A549 (cell line): Measurements from ENCODE around the gene P2RX4.

Experiments
- POLR2A ChIP-seq: IDR thresholded peaks from 2 replicates; pipeline ENCODE4 v1.6.1; 2012; ENCODE audit warnings: mild to moderate bottlenecking, low read length
- RCOR1 ChIP-seq: fragments of 150-350 bp; IDR thresholded peaks from 2 replicates; pipeline ENCODE4 v1.6.1; 2014; ENCODE audit warnings: antibody characterized with exemption, low read length, low read depth
- TP53 ChIP-seq: fragments of 250-450 bp; sonication (Bioruptor Pico); IDR thresholded peaks from 2 replicates; pipeline ENCODE4 v1.5.0; 2021; ENCODE audit warnings: mild to moderate bottlenecking, moderate library complexity
- ZSCAN20 ChIP-seq: fragments of 250-450 bp; sonication (Bioruptor Pico); IDR thresholded peaks from 2 replicates; pipeline ENCODE4 v1.8.0; 2022; ENCODE audit warnings: mild to moderate bottlenecking, moderate library complexity
- TF ChIP-seq, protein P1 (sequence below): fragments of >200 bp; sonication (Bioruptor Twin); formaldehyde crosslinking; IDR thresholded peaks from 3 replicates; pipeline ENCODE4 v1.5.1; 2016

DNA sequence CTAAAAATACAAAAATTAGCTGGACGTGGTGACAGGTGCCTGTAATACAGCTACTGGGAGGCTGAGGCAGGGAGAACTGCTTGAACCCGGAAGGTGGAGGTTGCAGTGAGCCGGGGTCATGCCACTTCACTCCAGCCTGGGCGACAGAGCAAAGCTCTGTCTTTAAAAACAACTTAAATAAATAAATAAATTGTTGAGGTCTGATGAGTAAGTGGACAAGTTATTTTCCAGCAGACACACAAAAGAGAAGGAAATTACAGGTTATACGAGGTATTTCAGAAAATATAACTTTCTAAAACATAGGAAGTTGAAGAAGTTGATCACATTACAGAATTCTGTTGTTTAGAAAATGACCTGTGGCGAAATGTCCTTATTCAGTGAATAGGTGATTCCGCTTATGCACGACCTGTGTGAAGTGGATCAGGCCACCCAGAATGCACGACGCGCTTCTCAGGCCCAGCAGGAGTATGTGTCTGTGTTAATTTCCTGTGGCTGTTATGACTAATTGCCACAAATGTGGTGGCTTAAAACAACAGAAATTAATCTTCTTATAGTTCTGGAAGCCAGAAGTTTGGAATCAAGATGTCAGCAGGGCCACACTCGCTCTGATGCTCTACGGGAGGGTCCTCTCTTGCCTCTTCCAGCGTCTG lies 39.2 kb upstream of the P2RX4 start:
- TF ChIP-seq TP53 (CRISPR knock-in tag) (no peak), RCOR1 (no peak), ZSCAN20 (CRISPR knock-in tag) (no peak), POLR2A (no peak)
- TF ChIP-seq, protein P1, sequence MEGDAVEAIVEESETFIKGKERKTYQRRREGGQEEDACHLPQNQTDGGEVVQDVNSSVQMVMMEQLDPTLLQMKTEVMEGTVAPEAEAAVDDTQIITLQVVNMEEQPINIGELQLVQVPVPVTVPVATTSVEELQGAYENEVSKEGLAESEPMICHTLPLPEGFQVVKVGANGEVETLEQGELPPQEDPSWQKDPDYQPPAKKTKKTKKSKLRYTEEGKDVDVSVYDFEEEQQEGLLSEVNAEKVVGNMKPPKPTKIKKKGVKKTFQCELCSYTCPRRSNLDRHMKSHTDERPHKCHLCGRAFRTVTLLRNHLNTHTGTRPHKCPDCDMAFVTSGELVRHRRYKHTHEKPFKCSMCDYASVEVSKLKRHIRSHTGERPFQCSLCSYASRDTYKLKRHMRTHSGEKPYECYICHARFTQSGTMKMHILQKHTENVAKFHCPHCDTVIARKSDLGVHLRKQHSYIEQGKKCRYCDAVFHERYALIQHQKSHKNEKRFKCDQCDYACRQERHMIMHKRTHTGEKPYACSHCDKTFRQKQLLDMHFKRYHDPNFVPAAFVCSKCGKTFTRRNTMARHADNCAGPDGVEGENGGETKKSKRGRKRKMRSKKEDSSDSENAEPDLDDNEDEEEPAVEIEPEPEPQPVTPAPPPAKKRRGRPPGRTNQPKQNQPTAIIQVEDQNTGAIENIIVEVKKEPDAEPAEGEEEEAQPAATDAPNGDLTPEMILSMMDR: no peak
